WTC11 (cell line): ENCODE data around the gene PIGQ. TPM values are rescaled to one million over a fixed set of nuclear protein-coding genes. Genes with fewer than 3 reads are reported as not detected.

Experiments
- ATAC-seq: fragments of 200-7000 bp; cut with Tn5 transposase; 2 replicates; pipeline ENCODE4 v1.10.0; 2021; ENCODE audit warnings: mild to moderate bottlenecking, moderate library complexity
- CTCF ChIA-PET: fragments of 300-600 bp; sonication (Branson Sonifier 250); formaldehyde crosslinking; loops from one replicate; lab custom pipeline; 2021; ENCODE audit warnings: antibody characterized with exemption; lab: Charles Lee
- POLR2A ChIA-PET: fragments of 350-600 bp; sonication (Branson Sonifier 250); formaldehyde crosslinking; loops from one replicate; lab custom pipeline; 2021; ENCODE audit warnings: antibody characterized with exemption; lab: Charles Lee
- DNase-seq: peaks from one replicate; pipeline ENCODE4 v3.0.0; 2021; ENCODE audit warnings: low spot score
- H3K27ac Mint-ChIP-seq: 2 replicates; pipeline ENCODE4 v1.8.0; 2021; ENCODE audit warnings: mixed read lengths
- H3K27me3 Mint-ChIP-seq: 2 replicates; pipeline ENCODE4 v1.8.0; 2021; ENCODE audit warnings: low read depth, mild to moderate bottlenecking, moderate library complexity, mixed read lengths
- H3K36me3 Mint-ChIP-seq: 2 replicates; pipeline ENCODE4 v1.8.0; 2021; ENCODE audit warnings: mixed read lengths
- H3K4me1 Mint-ChIP-seq: 2 replicates; pipeline ENCODE4 v1.8.0; 2022; ENCODE audit warnings: mixed read lengths
- H3K4me3 Mint-ChIP-seq: 2 replicates; pipeline ENCODE4 v1.8.0; 2021; ENCODE audit warnings: mild to moderate bottlenecking, moderate library complexity, mixed read lengths
- H3K9me3 Mint-ChIP-seq: 2 replicates; pipeline ENCODE4 v1.8.0; 2021; ENCODE audit warnings: mixed read lengths
- CREM ChIP-seq: sonication (generic); formaldehyde crosslinking; IDR thresholded peaks from 2 replicates; pipeline ENCODE4 v1.8.1; 2022; ENCODE audit warnings: mild to moderate bottlenecking, missing genetic modification reagents, moderate library complexity
- FOXK1 ChIP-seq: sonication (generic); formaldehyde crosslinking; IDR thresholded peaks from 2 replicates; pipeline ENCODE4 v1.8.0; 2022; ENCODE audit warnings: mild to moderate bottlenecking, moderate library complexity, missing genetic modification reagents
- IRF2 ChIP-seq: sonication (generic); formaldehyde crosslinking; IDR thresholded peaks from 2 replicates; pipeline ENCODE4 v1.8.0; 2022; ENCODE audit warnings: low read depth, missing genetic modification reagents, borderline replicate concordance
- KAT7 ChIP-seq: sonication (generic); formaldehyde crosslinking; IDR thresholded peaks from 2 replicates; pipeline ENCODE4 v1.8.1; 2023; ENCODE audit warnings: missing genetic modification reagents, mild to moderate bottlenecking, borderline replicate concordance
- OVOL2 ChIP-seq: fragments of 250-450 bp; sonication (Bioruptor Pico); IDR thresholded peaks from 2 replicates; pipeline ENCODE4 v1.9.0; 2021; ENCODE audit warnings: mild to moderate bottlenecking, borderline replicate concordance
- SP1 ChIP-seq: sonication (generic); formaldehyde crosslinking; conservative IDR thresholded peaks from 2 replicates; pipeline ENCODE4 v1.8.1; 2022; ENCODE audit warnings: missing genetic modification reagents
- TCF7 ChIP-seq: sonication (generic); formaldehyde crosslinking; IDR thresholded peaks from 2 replicates; pipeline ENCODE4 v1.8.0; 2022; ENCODE audit warnings: mild to moderate bottlenecking, low read depth, missing genetic modification reagents, moderate library complexity
- ZBTB21 ChIP-seq: sonication (generic); formaldehyde crosslinking; IDR thresholded peaks from 2 replicates; pipeline ENCODE4 v1.8.1; 2023; ENCODE audit warnings: mild to moderate bottlenecking, missing genetic modification reagents, borderline replicate concordance
- ZNF138 ChIP-seq: sonication (generic); formaldehyde crosslinking; conservative IDR thresholded peaks from 2 replicates; pipeline ENCODE4 v1.8.1; 2022; ENCODE audit warnings: mild to moderate bottlenecking, moderate library complexity, missing genetic modification reagents
- total RNA-seq: library from RNA; stranded (reverse); gene quantifications from 3 replicates; pipeline ENCODE4 v1.2.3, GENCODE V29; 2021
- TF ChIP-seq, protein P1 (sequence below): sonication (generic); formaldehyde crosslinking; IDR thresholded peaks from 2 replicates; pipeline ENCODE4 v1.8.1; 2023; ENCODE audit warnings: mild to moderate bottlenecking, missing genetic modification reagents, borderline replicate concordance
- TF ChIP-seq, protein P2 (sequence below): fragments of 250-450 bp; sonication (Bioruptor Pico); IDR thresholded peaks from 2 replicates; pipeline ENCODE4 v2.1.2; 2022; ENCODE audit warnings: mild to moderate bottlenecking, moderate library complexity
- TF ChIP-seq, protein P3 (sequence below): sonication (generic); formaldehyde crosslinking; IDR thresholded peaks from 2 replicates; pipeline ENCODE4 v1.8.1; 2023; ENCODE audit warnings: mild to moderate bottlenecking, missing genetic modification reagents
- TF ChIP-seq, protein P4 (sequence below): fragments of 250-450 bp; sonication (Bioruptor Pico); IDR thresholded peaks from 2 replicates; pipeline ENCODE4 v1.8.0; 2021; ENCODE audit warnings: mild to moderate bottlenecking
- TF ChIP-seq, protein P5 (sequence below): sonication (generic); formaldehyde crosslinking; IDR thresholded peaks from 2 replicates; pipeline ENCODE4 v1.8.0; 2022; ENCODE audit warnings: mild to moderate bottlenecking, missing genetic modification reagents
- TF ChIP-seq, protein P6 (sequence below): sonication (generic); formaldehyde crosslinking; IDR thresholded peaks from 2 replicates; pipeline ENCODE4 v1.8.0; 2022; ENCODE audit warnings: missing genetic modification reagents
- TF ChIP-seq, protein P7 (sequence below): sonication (generic); formaldehyde crosslinking; IDR thresholded peaks from 2 replicates; pipeline ENCODE4 v1.8.1; 2023; ENCODE audit warnings: mild to moderate bottlenecking, missing genetic modification reagents, moderate library complexity
- TF ChIP-seq, protein P8 (sequence below): sonication (generic); formaldehyde crosslinking; IDR thresholded peaks from 2 replicates; pipeline ENCODE4 v1.8.1; 2023; ENCODE audit warnings: mild to moderate bottlenecking, missing genetic modification reagents

PIGQ gene
- total RNA-seq, 1 experiment from 2014 or later = 63.7 TPM

DNA sequence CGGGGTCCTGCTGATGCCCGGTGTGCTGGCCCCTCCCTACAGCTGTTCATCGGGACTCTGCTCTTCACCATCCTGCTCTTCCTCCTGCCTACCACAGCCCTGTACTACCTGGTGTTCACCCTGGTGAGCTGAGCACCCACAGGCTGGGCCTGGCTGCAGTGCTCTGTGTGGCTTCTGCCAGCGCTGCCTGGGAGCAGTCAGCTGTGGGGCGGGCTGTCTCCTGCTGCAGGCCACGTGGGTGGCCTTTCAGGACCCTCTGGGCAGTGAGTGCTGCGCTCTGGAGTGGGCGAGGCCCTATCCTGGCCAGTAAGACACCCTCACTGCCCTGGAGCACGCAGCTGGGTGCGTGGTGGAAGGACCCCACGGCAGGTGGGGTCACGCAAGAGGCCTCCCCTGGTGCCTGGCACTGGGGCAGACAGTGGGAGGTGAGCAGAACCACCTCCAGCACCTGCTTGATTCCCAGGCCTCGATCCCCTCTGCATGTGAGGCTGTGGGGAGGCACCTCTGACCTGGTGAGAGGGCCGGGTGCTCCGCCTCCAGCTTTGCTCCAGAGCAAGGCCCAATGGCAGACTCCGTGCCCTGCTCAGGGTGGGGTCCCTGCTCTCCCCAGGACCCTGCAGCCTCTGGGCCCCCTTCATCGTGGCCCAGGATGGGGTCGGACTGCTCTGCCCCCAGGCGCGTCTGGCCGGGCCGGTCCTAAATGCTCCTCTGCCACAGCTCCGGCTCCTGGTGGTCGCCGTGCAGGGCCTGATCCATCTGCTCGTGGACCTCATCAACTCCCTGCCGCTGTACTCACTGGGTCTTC lies 10.6 kb downstream of the PIGQ start:
- Mint-ChIP-seq H3K27ac (no peak overlapping the region), H3K4me1 (peaks cover 6% of the 10 kb centered on the region), H3K27me3 (peaks cover 2% of the 10 kb centered on the region), H3K36me3 (no peaks in the 10 kb centered on the region), H3K4me3 (no peak overlapping the region), H3K9me3 (no peaks in the 10 kb centered on the region)
- DNase-seq = no peak
- CTCF ChIA-PET = interaction anchor here (1.5 to 1.9 kb wide), 2 partner anchors 54 to 80 kb away, joined by 3 to 10 read pairs; no protein-coding TSS in a partner anchor
- ATAC-seq = no peak
- TF ChIP-seq ZNF138 (CRISPR knock-in tag) = no peak
- TF ChIP-seq SP1 (CRISPR knock-in tag) = no peak
- TF ChIP-seq, protein P1, sequence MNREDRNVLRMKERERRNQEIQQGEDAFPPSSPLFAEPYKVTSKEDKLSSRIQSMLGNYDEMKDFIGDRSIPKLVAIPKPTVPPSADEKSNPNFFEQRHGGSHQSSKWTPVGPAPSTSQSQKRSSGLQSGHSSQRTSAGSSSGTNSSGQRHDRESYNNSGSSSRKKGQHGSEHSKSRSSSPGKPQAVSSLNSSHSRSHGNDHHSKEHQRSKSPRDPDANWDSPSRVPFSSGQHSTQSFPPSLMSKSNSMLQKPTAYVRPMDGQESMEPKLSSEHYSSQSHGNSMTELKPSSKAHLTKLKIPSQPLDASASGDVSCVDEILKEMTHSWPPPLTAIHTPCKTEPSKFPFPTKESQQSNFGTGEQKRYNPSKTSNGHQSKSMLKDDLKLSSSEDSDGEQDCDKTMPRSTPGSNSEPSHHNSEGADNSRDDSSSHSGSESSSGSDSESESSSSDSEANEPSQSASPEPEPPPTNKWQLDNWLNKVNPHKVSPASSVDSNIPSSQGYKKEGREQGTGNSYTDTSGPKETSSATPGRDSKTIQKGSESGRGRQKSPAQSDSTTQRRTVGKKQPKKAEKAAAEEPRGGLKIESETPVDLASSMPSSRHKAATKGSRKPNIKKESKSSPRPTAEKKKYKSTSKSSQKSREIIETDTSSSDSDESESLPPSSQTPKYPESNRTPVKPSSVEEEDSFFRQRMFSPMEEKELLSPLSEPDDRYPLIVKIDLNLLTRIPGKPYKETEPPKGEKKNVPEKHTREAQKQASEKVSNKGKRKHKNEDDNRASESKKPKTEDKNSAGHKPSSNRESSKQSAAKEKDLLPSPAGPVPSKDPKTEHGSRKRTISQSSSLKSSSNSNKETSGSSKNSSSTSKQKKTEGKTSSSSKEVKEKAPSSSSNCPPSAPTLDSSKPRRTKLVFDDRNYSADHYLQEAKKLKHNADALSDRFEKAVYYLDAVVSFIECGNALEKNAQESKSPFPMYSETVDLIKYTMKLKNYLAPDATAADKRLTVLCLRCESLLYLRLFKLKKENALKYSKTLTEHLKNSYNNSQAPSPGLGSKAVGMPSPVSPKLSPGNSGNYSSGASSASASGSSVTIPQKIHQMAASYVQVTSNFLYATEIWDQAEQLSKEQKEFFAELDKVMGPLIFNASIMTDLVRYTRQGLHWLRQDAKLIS (CRISPR knock-in tag) = no peak
- POLR2A ChIA-PET = interaction anchor here (0.9 to 1.5 kb wide), 2 partner anchors 56 to 200 kb away, joined by 3 read pairs; partner anchors contain the start of gene METTL26

DNA sequence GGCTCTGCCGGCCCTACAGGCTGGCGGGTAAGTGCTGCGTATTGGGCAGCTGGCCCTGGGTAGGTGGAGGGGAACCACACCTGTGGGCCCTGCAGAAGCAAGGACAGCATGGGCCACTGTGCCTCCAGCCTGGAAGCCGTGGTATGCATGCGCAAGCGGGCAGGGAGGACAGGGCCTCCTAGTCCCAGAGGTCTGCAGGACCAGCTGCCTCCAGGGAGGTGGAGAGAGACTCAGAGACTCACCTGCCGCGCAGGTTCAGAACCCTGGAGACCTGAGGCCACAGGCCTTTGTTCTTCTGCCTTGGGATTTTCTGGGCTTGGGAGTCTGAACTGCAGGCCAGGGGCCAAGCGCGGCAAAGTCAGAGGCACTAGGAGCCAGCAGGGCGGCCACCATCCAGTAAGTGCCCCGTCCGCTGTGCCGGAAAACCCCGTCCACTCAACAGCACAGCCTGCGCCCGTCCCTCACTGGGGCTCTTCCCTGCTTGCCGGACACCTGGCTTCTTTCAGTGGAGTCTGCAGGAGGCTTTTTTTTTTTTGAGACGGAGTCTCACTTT lies 11.3 kb downstream of the PIGQ start:
- ATAC-seq (no peak), DNase-seq (no peak)
- CTCF ChIA-PET = interaction anchor here (1.2 to 2.1 kb wide), 5 partner anchors 15 to 189 kb away, joined by 4 to 11 read pairs (median 6); partner anchors contain the start of genes METTL26 and WDR90
- Mint-ChIP-seq H3K27ac (no peak overlapping the region), H3K4me1 (peaks cover 11% of the 10 kb centered on the region), H3K27me3 (peaks cover 9% of the 10 kb centered on the region), H3K9me3 (no peaks in the 10 kb centered on the region), H3K4me3 (no peak overlapping the region), H3K36me3 (no peaks in the 10 kb centered on the region)
- POLR2A ChIA-PET = no interaction called here
- TF ChIP-seq OVOL2 (CRISPR knock-in tag) (no peak), KAT7 (no peak), TCF7 (CRISPR knock-in tag) (no peak), ZBTB21 (CRISPR knock-in tag) (no peak), IRF2 (CRISPR knock-in tag) (no peak), CREM (CRISPR knock-in tag) (no peak), FOXK1 (CRISPR knock-in tag) (no peak)
- TF ChIP-seq, protein P2, sequence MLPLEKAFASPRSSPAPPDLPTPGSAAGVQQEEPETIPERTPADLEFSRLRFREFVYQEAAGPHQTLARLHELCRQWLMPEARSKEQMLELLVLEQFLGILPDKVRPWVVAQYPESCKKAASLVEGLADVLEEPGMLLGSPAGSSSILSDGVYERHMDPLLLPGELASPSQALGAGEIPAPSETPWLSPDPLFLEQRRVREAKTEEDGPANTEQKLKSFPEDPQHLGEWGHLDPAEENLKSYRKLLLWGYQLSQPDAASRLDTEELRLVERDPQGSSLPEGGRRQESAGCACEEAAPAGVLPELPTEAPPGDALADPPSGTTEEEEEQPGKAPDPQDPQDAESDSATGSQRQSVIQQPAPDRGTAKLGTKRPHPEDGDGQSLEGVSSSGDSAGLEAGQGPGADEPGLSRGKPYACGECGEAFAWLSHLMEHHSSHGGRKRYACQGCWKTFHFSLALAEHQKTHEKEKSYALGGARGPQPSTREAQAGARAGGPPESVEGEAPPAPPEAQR = no peak
- TF ChIP-seq, protein P3, sequence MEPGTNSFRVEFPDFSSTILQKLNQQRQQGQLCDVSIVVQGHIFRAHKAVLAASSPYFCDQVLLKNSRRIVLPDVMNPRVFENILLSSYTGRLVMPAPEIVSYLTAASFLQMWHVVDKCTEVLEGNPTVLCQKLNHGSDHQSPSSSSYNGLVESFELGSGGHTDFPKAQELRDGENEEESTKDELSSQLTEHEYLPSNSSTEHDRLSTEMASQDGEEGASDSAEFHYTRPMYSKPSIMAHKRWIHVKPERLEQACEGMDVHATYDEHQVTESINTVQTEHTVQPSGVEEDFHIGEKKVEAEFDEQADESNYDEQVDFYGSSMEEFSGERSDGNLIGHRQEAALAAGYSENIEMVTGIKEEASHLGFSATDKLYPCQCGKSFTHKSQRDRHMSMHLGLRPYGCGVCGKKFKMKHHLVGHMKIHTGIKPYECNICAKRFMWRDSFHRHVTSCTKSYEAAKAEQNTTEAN (CRISPR knock-in tag) = no peak
- TF ChIP-seq, protein P4, sequence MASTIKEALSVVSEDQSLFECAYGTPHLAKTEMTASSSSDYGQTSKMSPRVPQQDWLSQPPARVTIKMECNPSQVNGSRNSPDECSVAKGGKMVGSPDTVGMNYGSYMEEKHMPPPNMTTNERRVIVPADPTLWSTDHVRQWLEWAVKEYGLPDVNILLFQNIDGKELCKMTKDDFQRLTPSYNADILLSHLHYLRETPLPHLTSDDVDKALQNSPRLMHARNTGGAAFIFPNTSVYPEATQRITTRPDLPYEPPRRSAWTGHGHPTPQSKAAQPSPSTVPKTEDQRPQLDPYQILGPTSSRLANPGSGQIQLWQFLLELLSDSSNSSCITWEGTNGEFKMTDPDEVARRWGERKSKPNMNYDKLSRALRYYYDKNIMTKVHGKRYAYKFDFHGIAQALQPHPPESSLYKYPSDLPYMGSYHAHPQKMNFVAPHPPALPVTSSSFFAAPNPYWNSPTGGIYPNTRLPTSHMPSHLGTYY (CRISPR knock-in tag) = no peak
- TF ChIP-seq, protein P5, sequence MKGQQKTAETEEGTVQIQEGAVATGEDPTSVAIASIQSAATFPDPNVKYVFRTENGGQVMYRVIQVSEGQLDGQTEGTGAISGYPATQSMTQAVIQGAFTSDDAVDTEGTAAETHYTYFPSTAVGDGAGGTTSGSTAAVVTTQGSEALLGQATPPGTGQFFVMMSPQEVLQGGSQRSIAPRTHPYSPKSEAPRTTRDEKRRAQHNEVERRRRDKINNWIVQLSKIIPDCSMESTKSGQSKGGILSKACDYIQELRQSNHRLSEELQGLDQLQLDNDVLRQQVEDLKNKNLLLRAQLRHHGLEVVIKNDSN (CRISPR knock-in tag) = no peak
- TF ChIP-seq, protein P6, sequence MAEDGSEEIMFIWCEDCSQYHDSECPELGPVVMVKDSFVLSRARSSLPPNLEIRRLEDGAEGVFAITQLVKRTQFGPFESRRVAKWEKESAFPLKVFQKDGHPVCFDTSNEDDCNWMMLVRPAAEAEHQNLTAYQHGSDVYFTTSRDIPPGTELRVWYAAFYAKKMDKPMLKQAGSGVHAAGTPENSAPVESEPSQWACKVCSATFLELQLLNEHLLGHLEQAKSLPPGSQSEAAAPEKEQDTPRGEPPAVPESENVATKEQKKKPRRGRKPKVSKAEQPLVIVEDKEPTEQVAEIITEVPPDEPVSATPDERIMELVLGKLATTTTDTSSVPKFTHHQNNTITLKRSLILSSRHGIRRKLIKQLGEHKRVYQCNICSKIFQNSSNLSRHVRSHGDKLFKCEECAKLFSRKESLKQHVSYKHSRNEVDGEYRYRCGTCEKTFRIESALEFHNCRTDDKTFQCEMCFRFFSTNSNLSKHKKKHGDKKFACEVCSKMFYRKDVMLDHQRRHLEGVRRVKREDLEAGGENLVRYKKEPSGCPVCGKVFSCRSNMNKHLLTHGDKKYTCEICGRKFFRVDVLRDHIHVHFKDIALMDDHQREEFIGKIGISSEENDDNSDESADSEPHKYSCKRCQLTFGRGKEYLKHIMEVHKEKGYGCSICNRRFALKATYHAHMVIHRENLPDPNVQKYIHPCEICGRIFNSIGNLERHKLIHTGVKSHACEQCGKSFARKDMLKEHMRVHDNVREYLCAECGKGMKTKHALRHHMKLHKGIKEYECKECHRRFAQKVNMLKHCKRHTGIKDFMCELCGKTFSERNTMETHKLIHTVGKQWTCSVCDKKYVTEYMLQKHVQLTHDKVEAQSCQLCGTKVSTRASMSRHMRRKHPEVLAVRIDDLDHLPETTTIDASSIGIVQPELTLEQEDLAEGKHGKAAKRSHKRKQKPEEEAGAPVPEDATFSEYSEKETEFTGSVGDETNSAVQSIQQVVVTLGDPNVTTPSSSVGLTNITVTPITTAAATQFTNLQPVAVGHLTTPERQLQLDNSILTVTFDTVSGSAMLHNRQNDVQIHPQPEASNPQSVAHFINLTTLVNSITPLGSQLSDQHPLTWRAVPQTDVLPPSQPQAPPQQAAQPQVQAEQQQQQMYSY = no peak
- TF ChIP-seq, protein P7, sequence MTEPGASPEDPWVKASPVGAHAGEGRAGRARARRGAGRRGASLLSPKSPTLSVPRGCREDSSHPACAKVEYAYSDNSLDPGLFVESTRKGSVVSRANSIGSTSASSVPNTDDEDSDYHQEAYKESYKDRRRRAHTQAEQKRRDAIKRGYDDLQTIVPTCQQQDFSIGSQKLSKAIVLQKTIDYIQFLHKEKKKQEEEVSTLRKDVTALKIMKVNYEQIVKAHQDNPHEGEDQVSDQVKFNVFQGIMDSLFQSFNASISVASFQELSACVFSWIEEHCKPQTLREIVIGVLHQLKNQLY (CRISPR knock-in tag) = no peak
- TF ChIP-seq, protein P8, sequence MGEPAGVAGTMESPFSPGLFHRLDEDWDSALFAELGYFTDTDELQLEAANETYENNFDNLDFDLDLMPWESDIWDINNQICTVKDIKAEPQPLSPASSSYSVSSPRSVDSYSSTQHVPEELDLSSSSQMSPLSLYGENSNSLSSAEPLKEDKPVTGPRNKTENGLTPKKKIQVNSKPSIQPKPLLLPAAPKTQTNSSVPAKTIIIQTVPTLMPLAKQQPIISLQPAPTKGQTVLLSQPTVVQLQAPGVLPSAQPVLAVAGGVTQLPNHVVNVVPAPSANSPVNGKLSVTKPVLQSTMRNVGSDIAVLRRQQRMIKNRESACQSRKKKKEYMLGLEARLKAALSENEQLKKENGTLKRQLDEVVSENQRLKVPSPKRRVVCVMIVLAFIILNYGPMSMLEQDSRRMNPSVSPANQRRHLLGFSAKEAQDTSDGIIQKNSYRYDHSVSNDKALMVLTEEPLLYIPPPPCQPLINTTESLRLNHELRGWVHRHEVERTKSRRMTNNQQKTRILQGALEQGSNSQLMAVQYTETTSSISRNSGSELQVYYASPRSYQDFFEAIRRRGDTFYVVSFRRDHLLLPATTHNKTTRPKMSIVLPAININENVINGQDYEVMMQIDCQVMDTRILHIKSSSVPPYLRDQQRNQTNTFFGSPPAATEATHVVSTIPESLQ (CRISPR knock-in tag) = no peak
